ENCODE results near the gene RGS3.
A peak's percentile ranks its signal among the peaks of the same experiment; 100 is the strongest.

The RGS3 gene

DNA sequence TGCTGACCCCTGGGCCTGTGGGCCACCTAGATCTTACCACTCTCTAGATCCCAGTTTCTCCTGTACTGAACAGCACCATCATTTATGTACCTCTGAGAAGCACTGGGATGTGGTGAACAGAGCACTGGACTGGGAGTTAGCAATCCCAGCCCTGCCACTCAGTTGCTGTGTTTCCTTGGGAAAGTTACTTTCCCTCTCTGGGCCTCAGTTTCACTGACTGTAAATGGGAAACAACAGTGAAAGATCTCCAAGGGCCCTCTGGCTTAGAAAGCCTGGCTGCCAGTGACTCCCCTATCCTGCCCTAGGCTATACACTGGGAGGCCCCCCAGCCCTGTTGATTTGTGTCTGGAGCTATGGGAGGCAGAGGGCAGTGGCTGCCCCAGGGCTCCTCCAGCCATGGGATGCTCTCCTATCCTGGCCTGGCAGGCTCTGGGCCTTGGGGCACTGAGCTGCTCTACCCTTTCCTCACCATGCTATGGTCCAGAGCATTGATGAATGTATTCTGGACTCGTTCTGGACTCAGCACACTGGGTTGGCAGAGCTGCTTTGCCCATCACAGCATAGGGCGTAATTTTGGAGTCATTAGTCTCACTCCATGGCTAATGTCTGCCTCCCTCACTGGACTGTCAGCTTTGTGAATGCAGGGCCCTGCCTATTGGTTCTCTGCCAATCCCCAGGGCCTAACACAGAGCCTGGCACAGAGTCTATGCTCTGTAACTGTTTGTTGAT, 99.3 kb downstream of the RGS3 start:
- Mint-ChIP-seq H3K9me3 (no peaks in the 10 kb centered on the region), H3K36me3 (ENCODE audit: low read depth) (no peaks in the 10 kb centered on the region), H3K27ac (no peak overlapping the region), H3K27me3 (ENCODE audit: low read depth, poor library complexity) (peaks cover 18% of the 10 kb centered on the region), H3K4me1 (peaks cover 31% of the 10 kb centered on the region), H3K4me3 (no peak overlapping the region)
- no peak for DNase-seq
- TF ChIP-seq, protein P1, sequence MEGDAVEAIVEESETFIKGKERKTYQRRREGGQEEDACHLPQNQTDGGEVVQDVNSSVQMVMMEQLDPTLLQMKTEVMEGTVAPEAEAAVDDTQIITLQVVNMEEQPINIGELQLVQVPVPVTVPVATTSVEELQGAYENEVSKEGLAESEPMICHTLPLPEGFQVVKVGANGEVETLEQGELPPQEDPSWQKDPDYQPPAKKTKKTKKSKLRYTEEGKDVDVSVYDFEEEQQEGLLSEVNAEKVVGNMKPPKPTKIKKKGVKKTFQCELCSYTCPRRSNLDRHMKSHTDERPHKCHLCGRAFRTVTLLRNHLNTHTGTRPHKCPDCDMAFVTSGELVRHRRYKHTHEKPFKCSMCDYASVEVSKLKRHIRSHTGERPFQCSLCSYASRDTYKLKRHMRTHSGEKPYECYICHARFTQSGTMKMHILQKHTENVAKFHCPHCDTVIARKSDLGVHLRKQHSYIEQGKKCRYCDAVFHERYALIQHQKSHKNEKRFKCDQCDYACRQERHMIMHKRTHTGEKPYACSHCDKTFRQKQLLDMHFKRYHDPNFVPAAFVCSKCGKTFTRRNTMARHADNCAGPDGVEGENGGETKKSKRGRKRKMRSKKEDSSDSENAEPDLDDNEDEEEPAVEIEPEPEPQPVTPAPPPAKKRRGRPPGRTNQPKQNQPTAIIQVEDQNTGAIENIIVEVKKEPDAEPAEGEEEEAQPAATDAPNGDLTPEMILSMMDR (IDR thresholded peaks at IDR 0.05), result no peak

DNA sequence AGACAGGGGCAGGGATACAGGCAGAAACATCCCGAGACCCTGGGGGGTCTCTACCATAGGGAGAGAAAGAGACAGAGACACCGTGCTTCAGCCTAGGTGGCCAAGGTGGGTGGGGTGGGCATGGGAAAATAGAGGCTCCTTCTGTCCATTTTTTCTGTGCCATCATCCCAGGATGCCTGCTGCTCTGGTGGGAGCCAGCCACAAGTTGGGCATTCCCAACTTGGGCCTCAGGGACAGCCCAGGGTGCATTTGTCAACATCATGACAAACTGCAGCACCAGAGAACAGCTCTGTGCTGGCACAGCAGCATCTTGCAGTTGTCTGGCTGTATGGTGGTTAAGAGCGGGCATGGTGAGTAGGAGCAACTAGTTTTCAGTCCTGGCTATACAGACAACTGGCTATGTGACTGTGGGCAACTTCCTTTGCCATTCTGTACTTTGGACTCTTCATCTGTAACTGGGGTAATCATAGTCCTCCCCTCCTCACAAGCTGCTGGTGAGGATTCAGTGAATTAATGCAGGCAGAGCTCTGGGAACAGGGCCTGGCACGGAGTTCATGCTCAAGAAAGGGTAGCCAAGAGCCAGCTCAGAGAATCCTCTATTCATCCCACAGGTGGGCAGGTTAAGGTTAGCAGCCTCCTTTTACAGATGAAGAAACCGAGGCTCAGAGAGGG, 100.4 kb downstream of the RGS3 start:
- Mint-ChIP-seq H3K4me3 (no peak overlapping the region), H3K27ac (no peak overlapping the region), H3K36me3 (ENCODE audit: low read depth) (no peaks in the 10 kb centered on the region), H3K9me3 (no peaks in the 10 kb centered on the region), H3K4me1 (peaks cover 35% of the 10 kb centered on the region), H3K27me3 (ENCODE audit: low read depth, poor library complexity) (peaks cover 18% of the 10 kb centered on the region)
- TF ChIP-seq, protein P1 (IDR thresholded peaks at IDR 0.05), result no peak
- DNase-seq, result no peak

DNA sequence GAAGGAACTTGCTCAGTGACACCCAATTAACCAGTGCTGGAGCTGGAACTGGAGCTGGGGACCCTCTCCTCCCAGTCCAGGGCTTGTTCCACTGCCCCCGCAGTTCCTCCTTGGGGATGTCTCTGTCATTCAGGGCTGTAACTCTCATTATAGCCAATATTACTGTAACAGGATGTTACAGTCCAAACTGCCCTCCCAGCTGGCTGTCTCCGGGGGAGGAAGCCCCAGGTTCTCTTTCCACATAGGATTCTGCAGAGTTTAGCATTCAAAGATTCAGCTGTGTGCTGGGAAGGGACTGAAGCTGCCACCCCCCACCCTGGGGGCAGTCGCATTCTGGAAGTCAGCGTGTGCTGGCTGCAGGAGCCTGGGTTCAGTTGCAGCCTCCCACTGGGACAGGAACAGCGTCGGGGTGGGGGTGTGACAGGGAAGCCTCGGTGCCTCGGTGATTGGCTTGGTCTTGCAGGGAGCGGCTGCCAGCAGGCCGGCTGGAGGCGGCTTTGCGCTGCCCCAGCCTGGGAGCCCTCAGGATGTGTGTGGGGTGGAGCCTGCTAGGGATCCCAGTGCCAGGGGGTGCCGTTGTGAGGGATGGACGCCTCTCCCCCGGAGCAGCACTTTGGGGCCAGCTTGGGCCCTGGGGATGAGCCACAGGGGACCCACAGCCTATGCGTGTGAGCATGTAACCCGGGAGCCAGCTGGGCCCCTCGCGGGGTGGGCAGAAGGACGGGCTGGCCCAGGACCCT, 101.1 kb downstream of the RGS3 start:
- DNase-seq, result peak; percentile 58
- TF ChIP-seq, protein P1 (IDR thresholded peaks at IDR 0.05), result no peak
- Mint-ChIP-seq H3K36me3 (ENCODE audit: low read depth) (no peaks in the 10 kb centered on the region), H3K4me3 (peak overlapping the region; percentile 83), H3K27ac (no peak overlapping the region), H3K27me3 (ENCODE audit: low read depth, poor library complexity) (peaks cover 18% of the 10 kb centered on the region), H3K9me3 (no peaks in the 10 kb centered on the region), H3K4me1 (peaks cover 35% of the 10 kb centered on the region)

DNA sequence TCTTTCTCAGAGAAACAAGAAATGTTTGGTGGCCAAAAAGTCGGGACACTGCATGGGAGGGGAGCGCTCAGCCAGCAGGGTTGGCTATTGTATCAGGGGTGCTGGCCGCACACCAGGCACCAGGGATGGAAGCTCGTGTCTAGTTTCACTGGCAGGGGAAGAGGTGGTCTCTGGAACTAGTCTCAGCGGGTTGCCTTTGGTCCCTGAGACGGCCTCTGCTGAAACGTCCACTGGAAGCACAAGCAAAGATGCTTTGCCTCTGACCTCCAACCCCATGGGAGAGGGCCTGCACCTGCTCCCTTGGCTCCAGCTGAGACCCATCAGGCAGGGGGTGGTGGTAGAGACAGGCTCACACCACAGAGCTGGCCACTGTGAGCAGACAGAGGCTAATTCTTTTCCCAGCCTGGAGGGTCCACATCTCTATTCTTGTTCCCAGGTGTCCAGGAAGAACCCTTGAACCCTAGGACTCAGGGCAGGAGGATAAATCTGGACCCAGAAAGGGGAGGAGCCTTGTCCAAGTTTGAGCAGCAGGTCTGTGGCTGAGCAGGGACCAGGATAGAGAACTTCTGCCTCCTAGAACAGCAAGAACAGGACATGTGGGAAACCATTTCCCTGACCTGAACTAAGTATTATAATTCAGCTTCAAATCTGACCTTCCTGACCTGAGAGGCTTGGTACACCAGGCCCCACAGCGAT, 102.6 kb downstream of the RGS3 start:
- no peak for DNase-seq
- no peak overlapping the region for H3K27ac Mint-ChIP-seq

DNA sequence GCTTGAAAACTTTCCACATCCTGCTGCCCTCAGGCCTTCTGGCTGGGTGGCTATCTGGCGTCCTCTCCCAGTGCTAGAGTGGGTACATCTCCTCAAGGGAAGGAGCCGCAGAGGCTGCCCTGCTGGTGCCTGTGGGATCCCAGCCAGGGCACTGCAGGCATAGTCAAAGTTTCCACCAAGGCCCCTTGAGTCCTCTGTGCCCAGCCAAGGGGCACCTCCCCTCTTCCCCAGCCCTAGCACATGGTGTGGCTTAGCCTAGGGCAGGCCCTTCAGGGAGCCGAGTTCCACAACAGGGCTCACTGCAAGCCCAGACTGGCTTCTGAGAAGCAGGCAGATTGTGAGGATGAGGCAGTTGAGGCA, 103.2 kb downstream of the RGS3 start:
- Mint-ChIP-seq H3K9me3 (peaks cover 8% of the 10 kb centered on the region), H3K27ac (no peak overlapping the region), H3K36me3 (ENCODE audit: low read depth) (peaks cover 7% of the 10 kb centered on the region), H3K4me1 (peaks cover 35% of the 10 kb centered on the region), H3K4me3 (no peak overlapping the region), H3K27me3 (ENCODE audit: low read depth, poor library complexity) (peaks cover 14% of the 10 kb centered on the region)
- no peak for DNase-seq
- TF ChIP-seq, protein P1 (IDR thresholded peaks at IDR 0.05), result no peak

More for the DNA sequence above, 102.6 kb downstream of the RGS3 start:
- H3K36me3 Mint-ChIP-seq (ENCODE audit: low read depth), result peaks cover 3% of the 10 kb centered on the region
- peak overlapping the region; percentile 83 for H3K4me3 Mint-ChIP-seq
- peaks cover 14% of the 10 kb centered on the region for H3K27me3 Mint-ChIP-seq (ENCODE audit: low read depth, poor library complexity)
- H3K9me3 Mint-ChIP-seq, result peaks cover 4% of the 10 kb centered on the region
- TF ChIP-seq, protein P1 (IDR thresholded peaks at IDR 0.05), result no peak
- H3K4me1 Mint-ChIP-seq, result peaks cover 35% of the 10 kb centered on the region
